GM21737 (cell line): ENCODE data around the gene CSTF1.

ENCODE experiments used
- ATAC-seq: cut with Tn5 transposase; IDR thresholded peaks from one replicate; pipeline ENCODE4 v1.9.1; 2021; ENCODE audit warnings: mild to moderate bottlenecking, moderate library complexity; ENCODE audit not compliant: unreplicated experiment

Gene CSTF1

DNA sequence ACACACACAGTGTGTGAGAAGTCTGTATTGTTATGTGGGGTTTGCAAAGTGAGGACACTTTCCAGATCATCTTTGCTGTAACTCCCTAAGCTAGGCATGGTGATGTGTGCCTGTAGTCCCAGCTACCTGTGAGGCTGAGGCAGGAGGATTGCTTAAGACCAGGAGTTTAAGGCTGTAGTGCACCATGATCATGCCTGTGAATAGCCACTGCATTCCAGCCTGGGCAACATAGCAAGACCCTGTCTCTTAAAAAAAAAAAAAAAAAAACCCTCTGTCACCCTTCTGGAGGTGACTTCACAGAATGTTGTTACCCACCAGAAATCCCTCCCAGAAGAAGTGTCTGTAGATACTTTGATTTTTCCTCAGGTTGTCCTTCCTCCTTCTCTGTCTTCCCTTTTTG lies 34.5 kb downstream of the CSTF1 start:
- no peak for ATAC-seq

DNA sequence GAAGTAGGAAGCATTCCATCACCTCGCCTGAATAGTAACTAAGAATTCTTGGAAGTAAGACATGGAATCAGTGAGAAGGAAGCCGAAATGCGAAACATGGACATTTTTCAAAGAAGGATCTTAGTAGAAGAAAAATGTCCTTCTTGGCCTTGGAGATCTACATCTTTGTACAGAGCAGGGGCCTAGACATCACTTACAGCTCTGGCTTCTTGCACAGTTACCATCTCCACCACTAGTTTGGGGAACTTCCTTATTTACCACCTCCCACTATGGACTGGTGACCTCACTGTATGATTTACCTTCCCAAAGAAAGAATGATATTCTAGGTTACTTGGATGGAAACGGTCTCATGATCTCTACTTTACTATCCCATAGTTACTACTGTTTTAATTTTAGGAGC lies 35.4 kb downstream of the CSTF1 start:
- no peak for ATAC-seq

DNA sequence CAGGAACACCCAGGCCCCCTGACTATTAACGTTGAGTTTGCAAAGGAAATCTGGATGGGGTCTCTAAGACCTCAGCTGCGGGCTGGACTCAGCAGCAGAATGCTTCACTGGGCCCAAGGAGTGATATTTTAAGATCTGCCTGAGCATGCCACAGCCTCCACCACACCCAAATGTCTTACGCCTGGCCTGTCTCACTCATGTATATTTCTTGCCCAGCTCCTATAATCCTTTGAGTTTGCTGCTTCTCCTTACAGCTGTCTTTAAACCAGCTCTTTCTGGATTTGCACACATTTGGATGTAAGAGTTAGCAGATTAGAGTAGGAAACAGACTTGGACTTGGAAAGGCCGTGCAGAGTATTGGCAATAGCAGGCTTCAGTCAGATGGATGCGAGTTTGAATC lies 36.0 kb downstream of the CSTF1 start:
- ATAC-seq = no peak

DNA sequence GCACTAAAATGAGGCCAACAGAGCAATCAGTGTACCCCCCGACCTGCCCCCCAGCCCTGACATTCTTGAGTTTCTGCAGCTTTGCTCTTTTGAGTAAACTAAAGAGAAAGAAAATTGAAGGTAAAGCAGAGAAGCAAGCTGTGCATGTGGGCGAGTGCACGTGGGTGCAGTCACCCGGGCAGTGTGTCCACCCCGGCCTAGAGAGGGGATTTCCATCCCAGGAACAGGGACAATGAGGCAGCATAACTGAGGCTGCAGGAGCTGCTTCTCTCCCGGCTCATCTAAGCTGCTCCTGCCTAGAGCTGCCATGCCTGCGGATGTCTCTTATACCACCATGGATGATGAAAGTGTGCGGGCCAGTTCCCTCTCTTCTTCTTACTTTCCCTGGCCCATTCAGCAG lies 36.4 kb downstream of the CSTF1 start:
- no peak for ATAC-seq

DNA sequence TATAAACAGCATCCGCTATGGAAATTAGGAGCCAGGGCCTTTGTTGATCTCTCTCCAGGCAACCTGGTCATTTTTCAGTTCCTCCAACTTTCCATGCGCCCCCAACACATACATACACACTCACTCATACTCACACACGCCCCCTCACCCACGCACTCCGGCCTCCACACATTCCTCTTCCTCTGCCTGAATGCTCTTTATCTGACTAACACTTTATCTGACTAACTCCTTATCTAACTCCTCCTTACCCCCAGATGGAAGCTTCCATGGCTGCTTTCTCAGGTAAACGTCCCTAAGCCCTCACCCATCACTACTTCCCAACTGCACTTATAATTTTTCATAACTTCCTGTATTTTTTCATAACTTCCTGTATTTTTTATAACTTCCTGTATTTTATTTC lies 37.1 kb downstream of the CSTF1 start:
- ATAC-seq = no peak

DNA sequence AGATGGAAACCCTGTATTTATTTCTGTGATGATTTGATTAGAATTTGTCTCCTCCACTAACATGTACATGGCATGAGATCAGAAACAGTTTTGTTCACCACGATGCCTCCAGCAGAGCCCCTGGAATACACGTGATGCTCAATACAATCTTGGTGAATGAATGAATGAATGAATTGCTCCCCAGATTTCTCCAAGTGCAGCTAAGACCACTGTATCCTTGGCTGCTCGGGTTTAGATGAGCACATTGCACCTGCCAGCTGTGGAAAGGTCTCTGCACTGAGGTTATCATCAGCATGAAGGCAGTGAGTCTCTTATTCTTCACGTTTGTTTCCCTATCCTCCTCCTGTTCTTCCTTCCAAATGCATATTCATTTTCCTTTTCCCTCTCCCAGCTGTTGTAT lies 37.5 kb downstream of the CSTF1 start:
- ATAC-seq = no peak

DNA sequence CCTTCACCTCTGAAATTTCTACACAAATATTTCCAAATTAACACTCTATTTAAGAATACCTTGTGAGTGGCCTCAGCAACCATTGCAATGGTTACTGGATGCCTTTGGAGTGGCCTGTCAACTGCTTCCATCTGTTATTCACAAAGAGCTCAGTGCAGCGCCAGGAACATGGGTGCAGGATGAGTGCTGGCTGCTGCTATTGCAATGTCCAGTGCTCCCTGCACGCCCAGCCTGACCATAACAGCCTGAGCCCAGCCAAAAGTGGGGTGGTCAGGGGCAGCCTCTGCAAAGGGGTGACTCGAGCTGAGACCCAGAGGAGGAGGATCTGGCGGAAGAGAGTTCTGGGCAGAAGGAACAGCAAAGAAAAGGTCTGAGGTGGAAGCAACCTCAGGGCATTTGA lies 38.0 kb downstream of the CSTF1 start:
- no peak for ATAC-seq

DNA sequence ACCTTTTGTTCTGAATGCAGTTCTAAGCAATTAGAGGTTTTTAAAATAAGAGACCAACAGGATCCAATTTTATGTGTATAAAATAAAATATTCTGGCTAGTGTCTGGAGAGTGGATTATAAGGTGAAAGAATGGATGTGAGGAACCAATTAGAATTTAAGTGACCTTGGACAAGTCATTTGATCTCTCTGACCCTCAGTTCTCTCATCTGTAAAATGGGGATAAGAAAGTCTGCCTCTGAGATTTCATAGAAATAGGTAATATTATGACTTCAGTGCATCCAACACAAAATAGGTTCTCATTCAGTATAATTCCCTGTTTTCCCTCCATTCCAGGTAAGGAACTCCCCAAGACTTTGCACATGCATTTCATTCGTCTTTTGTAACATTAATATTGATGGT lies 38.5 kb downstream of the CSTF1 start:
- ATAC-seq = no peak

DNA sequence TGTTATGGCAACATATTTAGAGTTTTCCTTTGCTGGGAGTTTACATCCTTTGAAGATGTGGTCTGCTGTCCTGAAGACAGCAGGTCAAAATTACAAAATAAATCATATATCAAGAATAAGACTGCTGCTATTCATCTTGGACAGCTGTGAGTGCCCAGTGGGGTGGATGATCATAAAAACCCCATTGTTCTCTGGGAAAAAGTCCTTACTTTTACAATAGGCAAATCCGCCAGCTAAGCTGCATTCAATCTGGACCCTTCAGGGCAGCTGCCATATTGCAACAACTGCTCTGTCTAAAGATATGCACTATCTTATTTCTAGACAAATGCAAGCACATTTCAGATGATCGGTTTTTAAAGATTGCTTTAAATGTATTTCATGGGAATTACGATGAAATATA lies 39.0 kb downstream of the CSTF1 start:
- no peak for ATAC-seq

DNA sequence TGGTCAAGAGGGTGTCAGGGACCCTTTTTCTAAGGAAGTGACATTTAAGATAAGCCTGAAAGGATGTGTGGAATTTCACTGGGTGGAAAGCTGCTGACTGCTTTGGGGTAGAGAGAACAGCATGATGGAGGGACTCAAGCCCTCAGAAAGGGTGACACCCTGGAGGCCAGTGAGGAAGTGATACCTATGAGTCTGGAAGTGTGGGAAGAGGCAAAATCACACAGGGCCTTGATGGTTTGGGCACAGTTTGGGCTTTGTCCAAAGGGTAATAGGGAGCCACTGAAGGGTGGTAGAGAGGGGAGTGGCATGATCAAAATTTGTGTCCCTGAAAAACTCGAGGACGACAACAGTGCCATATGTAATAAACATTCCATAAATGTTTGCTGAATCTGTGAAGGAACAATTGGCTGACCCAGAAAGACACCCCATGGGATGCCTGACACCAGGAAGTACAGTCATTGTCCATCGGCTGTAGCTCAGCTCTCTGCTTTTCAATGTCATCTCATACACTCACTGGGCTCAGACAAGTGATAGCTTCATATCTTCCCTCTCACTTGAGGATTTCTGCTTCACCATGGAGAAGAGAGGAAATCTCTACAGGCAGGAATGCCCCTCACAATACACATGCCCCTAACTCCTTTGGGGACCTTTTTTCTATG lies 40.9 kb downstream of the CSTF1 start:
- no peak for ATAC-seq

DNA sequence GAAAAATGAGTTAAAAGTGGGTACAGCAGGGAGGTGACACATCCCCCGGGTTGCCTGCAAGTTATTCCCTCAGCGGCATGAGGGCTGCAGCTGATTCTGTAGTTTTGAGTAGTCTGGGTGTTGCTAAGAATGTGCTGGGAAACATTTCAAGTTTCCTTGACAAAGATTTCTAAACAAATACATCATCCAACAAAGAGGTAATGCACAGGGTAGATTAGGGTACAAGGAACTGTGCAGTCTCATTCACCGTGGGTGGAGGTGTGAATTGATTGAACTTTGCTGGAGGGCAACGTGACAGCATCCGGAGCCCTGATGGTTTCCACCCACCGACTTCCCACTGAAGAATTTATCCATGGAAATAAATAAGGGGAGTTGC lies 41.4 kb downstream of the CSTF1 start:
- ATAC-seq = no peak

DNA sequence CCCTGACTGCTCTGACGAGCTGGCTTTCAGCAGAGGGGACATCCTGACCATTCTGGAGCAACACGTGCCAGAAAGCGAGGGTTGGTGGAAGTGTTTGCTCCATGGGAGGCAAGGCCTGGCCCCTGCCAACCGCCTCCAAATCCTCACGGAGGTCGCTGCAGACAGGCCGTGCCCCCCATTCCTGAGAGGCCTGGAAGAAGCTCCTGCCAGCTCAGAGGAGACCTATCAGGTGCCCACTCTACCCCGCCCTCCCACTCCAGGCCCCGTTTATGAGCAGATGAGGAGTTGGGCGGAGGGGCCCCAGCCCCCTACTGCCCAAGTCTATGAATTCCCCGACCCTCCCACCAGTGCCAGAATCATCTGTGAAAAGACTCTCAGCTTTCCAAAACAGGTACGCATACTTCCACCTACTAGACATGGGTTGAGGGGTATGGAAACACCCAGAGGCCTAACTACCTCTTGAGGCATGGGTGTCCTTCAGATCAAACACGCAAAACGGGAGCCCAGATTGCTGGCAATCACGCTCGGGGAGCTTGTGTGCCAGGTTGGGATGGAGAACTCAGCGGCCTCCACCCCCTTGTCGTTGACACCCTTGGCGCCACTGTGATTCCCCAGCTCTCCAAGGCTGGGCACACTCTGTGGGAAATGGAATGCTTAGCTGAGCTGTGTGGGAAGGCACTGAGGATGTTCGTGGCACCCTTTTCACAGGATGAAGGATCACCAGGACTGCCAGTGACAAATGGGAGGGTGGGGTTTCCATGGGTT lies 44.9 kb downstream of the CSTF1 start:
- no peak for ATAC-seq

DNA sequence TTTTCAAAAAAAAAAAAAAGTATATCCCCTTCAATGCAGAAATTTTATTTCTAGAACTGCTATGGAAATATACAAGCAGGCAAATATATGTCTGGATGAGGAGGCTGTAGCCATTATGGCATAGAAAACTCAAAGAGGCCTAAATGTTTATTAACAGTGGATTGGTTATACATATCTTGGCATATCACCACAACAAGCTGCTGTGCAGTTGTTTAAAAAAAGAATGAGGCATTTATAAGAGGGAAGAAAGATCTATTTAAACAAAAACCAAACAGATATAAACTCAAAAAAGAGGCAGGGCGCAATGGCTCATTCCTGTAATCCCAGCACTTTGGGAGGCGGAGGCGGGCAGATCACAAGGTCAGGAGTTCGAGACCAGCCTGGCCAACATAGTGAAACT lies 45.8 kb downstream of the CSTF1 start:
- no peak for ATAC-seq

DNA sequence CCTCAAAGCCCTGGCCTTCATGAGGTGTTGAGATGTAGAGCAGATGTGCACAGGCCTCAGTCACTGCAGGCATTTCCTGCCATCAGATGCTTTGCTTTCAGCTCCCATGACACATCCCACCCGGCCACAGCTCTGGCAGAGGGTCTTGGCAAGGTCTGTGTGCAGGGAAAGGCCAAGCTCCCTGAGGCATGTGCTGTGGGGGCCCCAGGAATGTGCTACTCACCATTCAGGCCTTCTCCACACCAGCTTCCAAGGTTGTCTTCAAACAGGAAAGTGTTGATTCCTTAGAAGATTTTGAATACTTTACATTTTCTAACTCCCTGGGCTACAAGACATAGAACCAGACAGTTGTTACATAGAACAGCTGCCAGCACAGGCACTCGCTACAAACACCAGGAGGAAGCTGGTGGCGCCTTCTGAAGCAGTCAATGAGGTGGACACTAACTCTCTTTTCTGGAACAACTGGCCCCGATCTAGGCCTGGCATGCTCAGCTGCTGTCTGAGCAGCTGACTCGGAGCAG lies 47.4 kb downstream of the CSTF1 start:
- ATAC-seq = no peak

DNA sequence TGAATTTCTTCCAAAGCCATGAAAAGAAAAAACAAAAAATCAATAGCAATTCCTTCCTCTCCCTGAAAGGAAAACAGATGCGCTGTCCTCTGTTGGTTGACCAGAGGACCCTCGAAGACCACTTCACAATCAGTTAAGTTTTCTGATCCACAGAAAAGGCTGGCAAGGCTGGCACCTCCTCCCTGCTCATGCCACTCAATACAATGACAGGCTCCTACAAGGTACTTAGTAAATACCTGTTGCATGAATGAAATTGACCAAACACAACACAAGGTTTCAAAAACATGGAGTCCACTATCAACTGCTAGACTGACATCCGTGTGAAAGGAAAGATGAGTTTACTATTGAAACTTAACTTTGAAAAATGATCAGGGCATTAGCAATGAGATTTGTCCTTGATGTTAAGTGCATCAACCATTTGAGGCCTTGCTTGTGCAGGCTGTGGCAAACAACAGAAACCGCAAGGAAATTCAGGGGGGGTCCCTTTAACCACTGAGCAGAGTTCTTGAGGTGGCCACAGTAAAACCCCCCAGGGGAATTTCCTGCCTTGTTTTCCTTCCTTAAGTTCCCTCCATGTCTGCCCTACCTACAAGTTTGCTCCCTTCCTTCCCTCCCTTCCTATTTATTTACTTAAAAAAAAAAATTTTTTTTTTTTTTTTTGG lies 48.0 kb downstream of the CSTF1 start:
- no peak for ATAC-seq

DNA sequence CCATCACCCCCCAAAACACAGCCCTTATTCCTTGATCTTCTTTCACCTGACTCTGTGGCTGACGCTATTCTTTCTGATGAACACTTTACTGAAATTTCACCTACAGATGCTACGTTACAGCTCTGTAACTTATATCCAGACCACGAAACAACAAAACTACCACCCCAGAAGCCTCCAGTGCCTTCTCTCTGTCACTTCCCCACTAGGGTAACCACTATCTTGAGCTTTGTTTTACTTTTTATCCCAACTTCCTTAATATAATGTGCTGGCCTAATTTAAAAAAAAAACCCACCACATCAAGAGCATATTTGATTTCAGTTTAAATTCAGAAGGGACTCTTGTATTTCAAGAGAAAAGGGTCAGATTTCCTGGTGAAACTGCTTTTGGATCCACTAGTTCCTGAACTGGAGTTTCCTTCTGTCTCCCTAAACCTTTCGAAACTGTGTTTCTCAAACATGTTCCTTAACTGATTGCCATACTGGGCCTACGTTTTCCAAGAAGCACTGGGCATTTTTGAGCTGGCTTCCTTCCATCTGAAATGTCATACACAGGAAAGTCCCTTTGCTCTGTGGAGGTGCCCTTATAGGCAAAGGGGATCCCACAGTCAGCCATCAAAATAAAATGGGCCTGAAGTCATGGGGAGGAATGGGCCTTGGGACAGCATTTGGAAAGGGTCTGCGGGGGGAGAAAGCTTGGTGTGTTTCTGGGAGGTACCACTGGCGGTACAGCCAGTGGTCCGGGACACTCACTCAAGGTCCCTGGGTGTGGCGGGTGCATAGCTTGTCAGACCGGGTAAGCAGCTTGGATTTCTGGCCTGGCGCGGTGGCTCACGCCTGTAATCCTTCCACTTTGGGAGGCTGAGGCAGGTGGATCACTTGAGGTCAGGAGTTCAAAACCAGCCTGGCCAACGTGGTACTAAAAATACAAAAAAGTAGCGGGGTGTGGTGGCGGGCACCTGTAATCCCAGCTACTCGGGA lies 50.2 kb downstream of the CSTF1 start:
- no peak for ATAC-seq

DNA sequence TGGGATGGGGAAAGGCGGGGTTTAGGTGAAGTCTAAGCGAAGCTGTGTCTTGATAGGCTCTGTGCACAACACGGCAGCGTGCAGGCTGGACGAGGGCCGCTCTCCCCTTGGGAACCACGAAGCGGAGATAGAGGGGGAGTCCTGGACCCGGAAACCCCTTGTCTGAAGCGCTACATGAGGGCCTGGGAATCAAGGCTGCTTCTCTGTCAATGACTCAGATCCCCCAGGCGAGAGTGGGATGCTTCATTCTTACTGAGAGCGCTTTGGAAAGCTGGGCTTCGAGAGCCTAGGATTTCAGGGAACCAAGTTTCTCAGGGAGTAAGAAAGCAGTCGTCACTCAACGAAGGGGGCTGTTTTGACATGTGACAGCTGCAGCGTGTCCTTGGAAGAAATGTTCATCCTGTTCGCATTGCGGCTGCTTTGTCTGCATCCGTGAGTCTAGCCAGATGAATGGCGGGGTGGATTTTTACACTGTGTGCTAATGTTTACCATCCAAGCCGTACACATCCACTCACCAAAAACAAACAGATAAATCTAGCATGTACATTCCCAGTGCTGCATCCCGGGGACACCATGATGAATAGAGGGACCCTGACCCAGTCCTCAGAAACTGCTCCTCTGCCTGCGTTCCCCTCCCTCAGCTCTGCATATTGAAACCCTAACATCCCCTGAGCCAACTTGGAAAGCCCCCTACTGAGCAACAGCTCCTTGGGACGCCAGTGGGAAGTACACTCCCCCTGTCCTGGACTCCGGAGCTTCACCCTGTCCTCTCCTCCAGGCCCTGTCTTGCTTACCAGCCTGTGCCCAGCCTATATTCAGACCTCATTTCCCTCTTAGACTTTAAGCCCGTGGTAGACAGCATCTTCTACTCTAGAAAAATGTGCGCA lies 51.5 kb downstream of the CSTF1 start:
- no peak for ATAC-seq

DNA sequence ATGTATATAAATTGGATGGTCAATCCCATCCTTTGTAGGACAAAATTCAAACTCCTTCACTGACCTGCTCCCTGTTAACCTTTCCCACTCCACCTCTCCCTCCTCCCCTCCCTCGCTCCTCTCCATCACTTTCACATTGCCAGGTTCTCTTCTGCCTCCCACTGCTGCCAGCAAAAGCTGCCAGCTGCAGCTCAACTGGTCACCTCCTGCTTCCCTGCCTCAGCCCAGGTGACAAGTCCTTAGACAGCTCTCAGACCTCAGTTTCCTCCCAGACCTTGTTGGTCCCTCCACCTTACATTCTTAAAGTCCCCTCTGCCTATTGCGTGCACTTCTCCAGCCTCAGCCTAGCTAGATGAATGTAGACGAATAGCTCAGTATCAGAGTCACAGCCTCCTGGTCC lies 52.7 kb downstream of the CSTF1 start:
- ATAC-seq = no peak

DNA sequence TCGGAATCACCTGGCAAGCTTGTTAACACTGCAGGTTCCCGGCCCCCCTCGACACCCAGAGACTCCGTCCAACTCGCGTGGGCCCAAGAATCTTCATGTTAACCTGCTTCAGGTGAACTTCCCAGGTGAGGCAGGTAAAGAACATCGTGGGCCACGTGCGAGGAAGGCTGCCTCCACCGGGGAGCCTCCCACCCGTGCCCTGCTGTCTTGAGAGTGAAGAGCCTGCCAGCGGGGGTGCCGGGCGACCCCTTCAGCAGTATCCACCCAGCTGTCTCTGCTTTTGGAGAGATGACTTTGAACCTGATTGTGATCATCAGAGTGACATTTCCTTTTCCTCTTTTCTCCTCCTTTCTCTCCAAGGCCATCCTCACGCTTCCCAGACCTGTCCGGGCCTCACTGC lies 53.1 kb downstream of the CSTF1 start:
- ATAC-seq = no peak

DNA sequence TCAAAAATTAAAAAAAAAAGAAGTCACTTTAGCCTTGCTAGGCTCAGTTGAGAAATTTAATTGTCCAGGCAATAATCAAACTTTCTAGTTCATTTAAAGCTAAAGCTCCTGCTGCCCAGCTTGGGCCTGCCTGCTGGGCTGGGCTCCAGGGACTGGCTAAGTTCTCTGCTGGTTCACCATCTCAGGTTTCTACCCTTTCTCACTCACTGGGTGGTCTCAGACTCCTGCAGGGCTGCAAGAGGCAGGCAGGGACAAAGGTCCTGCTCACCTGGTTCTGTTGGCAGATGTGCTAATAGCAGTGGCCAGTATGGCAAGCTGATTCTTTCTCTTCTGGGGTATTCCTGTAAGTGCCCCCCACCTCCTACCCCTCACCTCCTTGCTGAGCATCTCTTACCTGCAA lies 54.8 kb downstream of the CSTF1 start:
- ATAC-seq = no peak
